IMR-90 (cell line): ENCODE measurements around the gene TNFRSF11A. TPM values are rescaled to one million over a fixed set of nuclear protein-coding genes. Genes with fewer than 3 reads are reported as not detected.

Experiments
- ATAC-seq: fragments of 200-7000 bp; cut with Tn5 transposase; 2 replicates; pipeline ENCODE4 v1.9.1; 2020; ENCODE audit warnings: low read depth, mild to moderate bottlenecking, moderate library complexity
- BruUV-seq: library from RNA; stranded (reverse); fragments of 400-500 nt; replicated peaks from 2 replicates; lab custom pipeline; 2021; lab: Mats Ljungman, UMichigan
- CTCF ChIA-PET: fragments of 300-600 bp; formaldehyde crosslinking; extraction: SDS; loops from one replicate; lab custom pipeline; 2021; ENCODE audit warnings: antibody characterized with exemption; lab: Yijun Ruan, JAX
- POLR2A ChIA-PET: fragments of 300-600 bp; sonication (Branson Sonifier 250); formaldehyde crosslinking; loops from one replicate; lab custom pipeline; 2022; ENCODE audit warnings: antibody characterized with exemption; ENCODE audit not compliant: unreplicated experiment; lab: Charles Lee
- DNase-seq: peaks from one replicate; pipeline ENCODE4 v3.0.0; 2013
- H2AFZ ChIP-seq: replicated peaks from 2 replicates; pipeline ENCODE3; 2013; ENCODE audit warnings: low read length, mild to moderate bottlenecking; ENCODE audit not compliant: poor library complexity
- H2AK5ac ChIP-seq: 2 replicates; pipeline ENCODE4 v1.6.1; 2013; ENCODE audit warnings: low read depth, low read length, inconsistent platforms
- H2AK9ac ChIP-seq: replicated peaks from 2 replicates; pipeline ENCODE3; 2013; ENCODE audit warnings: mild to moderate bottlenecking, low read depth, low read length, moderate library complexity; ENCODE audit not compliant: poor library complexity
- H2BK120ac ChIP-seq: 2 replicates; pipeline ENCODE4 v1.6.1; 2013; ENCODE audit warnings: low read depth, low read length, inconsistent platforms
- H2BK15ac ChIP-seq: 3 replicates; pipeline ENCODE4 v1.6.1; 2013; ENCODE audit warnings: low read depth, low read length, inconsistent platforms
- H2BK20ac ChIP-seq: 2 replicates; pipeline ENCODE4 v1.6.1; 2013; ENCODE audit warnings: low read depth, mild to moderate bottlenecking, inconsistent platforms, low read length, moderate library complexity
- H2BK5ac ChIP-seq: 2 replicates; pipeline ENCODE4 v1.6.1; 2013; ENCODE audit warnings: mild to moderate bottlenecking, low read depth, low read length, inconsistent platforms; ENCODE audit not compliant: poor library complexity, severe bottlenecking
- H3K14ac ChIP-seq: replicated peaks from 2 replicates; pipeline ENCODE4 v1.6.1; 2013; ENCODE audit warnings: low read depth, low read length, inconsistent platforms
- H3K18ac ChIP-seq: 2 replicates; pipeline ENCODE4 v1.6.1; 2013; ENCODE audit warnings: low read depth, low read length, control low read depth
- H3K23ac ChIP-seq: 2 replicates; pipeline ENCODE4 v1.6.1; 2013; ENCODE audit warnings: low read depth, low read length, inconsistent platforms
- H3K27ac ChIP-seq: 2 replicates; pipeline ENCODE4 v1.5.1; 2013; ENCODE audit warnings: mild to moderate bottlenecking, control low read depth, low read length; ENCODE audit not compliant: insufficient read depth
- H3K27me3 ChIP-seq: 2 replicates; pipeline ENCODE4 v1.6.1; 2013; ENCODE audit warnings: low read length; ENCODE audit not compliant: control insufficient read depth, insufficient read depth
- H3K36me3 ChIP-seq: 2 replicates; pipeline ENCODE4 v1.6.1; 2013; ENCODE audit warnings: low read length, mixed read lengths; ENCODE audit not compliant: control insufficient read depth, insufficient read depth
- H3K4ac ChIP-seq: 2 replicates; pipeline ENCODE4 v1.6.1; 2013; ENCODE audit warnings: low read depth, low read length, inconsistent platforms
- H3K4me1 ChIP-seq: 2 replicates; pipeline ENCODE4 v1.6.1; 2013; ENCODE audit warnings: low read length, mixed read lengths; ENCODE audit not compliant: control insufficient read depth, insufficient read depth
- H3K4me2 ChIP-seq: 2 replicates; pipeline ENCODE4 v1.6.1; 2013; ENCODE audit warnings: low read depth, mild to moderate bottlenecking, control low read depth, low read length, moderate library complexity
- H3K4me3 ChIP-seq: 2 replicates; pipeline ENCODE4 v1.5.1; 2013; ENCODE audit warnings: low read depth, mild to moderate bottlenecking, control low read depth, low read length, moderate library complexity; ENCODE audit not compliant: insufficient read depth
- H3K56ac ChIP-seq: 2 replicates; pipeline ENCODE4 v1.6.1; 2013; ENCODE audit warnings: low read length, inconsistent platforms; ENCODE audit not compliant: insufficient read depth; ENCODE audit errors: extremely low read depth
- H3K79me1 ChIP-seq, 2 experiments: 2 replicates each; pipeline ENCODE4 v1.6.1; 2013; ENCODE audit warnings: low read length in 2 of 2, inconsistent platforms in 1 of 2, low read depth in 1 of 2
- H3K9ac ChIP-seq: 2 replicates; pipeline ENCODE4 v1.6.1; 2013; ENCODE audit warnings: low read depth, low read length, control low read depth
- H3K9me1 ChIP-seq: 2 replicates; pipeline ENCODE4 v1.6.1; 2013; ENCODE audit warnings: low read length, inconsistent platforms; ENCODE audit not compliant: insufficient read depth
- H3K9me3 ChIP-seq: 2 replicates; pipeline ENCODE4 v1.6.1; 2013; ENCODE audit warnings: low read length; ENCODE audit not compliant: control insufficient read depth, insufficient read depth
- H4K20me1 ChIP-seq: 2 replicates; pipeline ENCODE4 v1.6.1; 2013; ENCODE audit warnings: low read length, inconsistent platforms; ENCODE audit not compliant: insufficient read depth
- H4K5ac ChIP-seq: 2 replicates; pipeline ENCODE4 v1.6.1; 2013; ENCODE audit warnings: mild to moderate bottlenecking, low read depth, low read length, control low read depth
- H4K8ac ChIP-seq, 2 experiments: 2 replicates each; pipeline ENCODE4 v1.6.1; 2013; ENCODE audit warnings: low read depth in 2 of 2, low read length in 2 of 2, control low read depth in 1 of 2, inconsistent platforms in 1 of 2
- H4K91ac ChIP-seq: 2 replicates; pipeline ENCODE4 v1.6.1; 2013; ENCODE audit warnings: low read depth, low read length, inconsistent platforms; ENCODE audit not compliant: insufficient read depth
- CTCF ChIP-seq: conservative IDR thresholded peaks from 2 replicates; pipeline ENCODE4 v1.5.1; 2012; ENCODE audit warnings: mild to moderate bottlenecking, low read depth, low read length, improper control_type of control experiment
- FOS ChIP-seq: fragments of 150-350 bp; IDR thresholded peaks from 2 replicates; pipeline ENCODE4 v1.6.1; 2016; ENCODE audit warnings: low read depth, low read length
- NFE2L2 ChIP-seq: fragments of 150-350 bp; IDR thresholded peaks from 2 replicates; pipeline ENCODE4 v1.6.1; 2016; ENCODE audit warnings: low read depth, mild to moderate bottlenecking, low read length
- RAD21 ChIP-seq: IDR thresholded peaks from 2 replicates; pipeline ENCODE4 v1.6.1; 2012; ENCODE audit warnings: low read length, improper control_type of control experiment
- RCOR1 ChIP-seq: IDR thresholded peaks from 2 replicates; pipeline ENCODE4 v1.6.1; 2012; ENCODE audit warnings: mild to moderate bottlenecking, low read length, improper control_type of control experiment; ENCODE audit not compliant: insufficient replicate concordance
- RFX5 ChIP-seq: IDR thresholded peaks from 2 replicates; pipeline ENCODE4 v1.8.0; 2012; ENCODE audit warnings: low read depth, mild to moderate bottlenecking, low read length, moderate library complexity
- SMC3 ChIP-seq: fragments of 150-350 bp; IDR thresholded peaks from 2 replicates; pipeline ENCODE4 v1.6.1; 2016; ENCODE audit warnings: low read depth, mild to moderate bottlenecking, antibody characterized with exemption, low read length, moderate library complexity
- WGBS, 2 experiments: methylation state at CpG; one replicate each; pipeline versions ENCODE4 v1.1.5 to v1.1.7; 2013; ENCODE audit warnings: missing lambda C conversion rate in 2 of 2; ENCODE audit not compliant: insufficient read length in 1 of 2; ENCODE audit errors: extremely low coverage in 2 of 2; 5-methylcytosine and 5-hydroxymethylcytosine counted together
- dilution Hi-C: fragments of 300-500 bp; cut with HindIII; formaldehyde crosslinking; loops from one replicate; pipeline ENCODE4 v1.14.3; 2018; ENCODE audit warnings: low sequenced_read_pairs; ENCODE audit not compliant: unreplicated experiment
- in situ Hi-C: fragments of 300-500 bp; cut with MboI; formaldehyde crosslinking; loops from 3 replicates; pipeline ENCODE4 v1.14.3; 2019; ENCODE audit warnings: low sequenced_read_pairs, inconsistent platforms, mixed read lengths
- intact Hi-C: fragments of 100-400 bp; cut with micrococcal nuclease; formaldehyde crosslinking; loops from 2 replicates; pipeline ENCODE4 v1.10.0; 2022
- polyA plus RNA-seq, 3 experiments: library from polyadenylated mRNA; depleted of rRNA; stranded (reverse); fragments of >200 nt; gene quantifications; 2 replicates each; pipeline ENCODE4 v1.2.3, GENCODE V29; 2012; ENCODE audit warnings: low replicate concordance in 1 of 3
- total RNA-seq: library from RNA; depleted of rRNA; stranded (reverse); fragments of >200 nt; gene quantifications from 2 replicates; pipeline ENCODE4 v1.2.3, GENCODE V29; 2012

Gene TNFRSF11A
- total and polyA plus RNA-seq, 2 of the 4 experiments (the other 2 are of a cell fraction): under 0.01 TPM; not detected in 1

GRCh38 chr18:62384610-62385097 lies 59.5 kb downstream of the TNFRSF11A start:
- dilution Hi-C loops (no loop called here), in situ Hi-C loops (no loop called here), intact Hi-C loops (no loop called here)
- no peaks in the 10 kb centered on the region for H3K4me1 ChIP-seq
- no peak overlapping the region for H2AK5ac ChIP-seq
- H3K27me3 ChIP-seq: peaks cover 4% of the 10 kb centered on the region
- no peak overlapping the region for H4K8ac ChIP-seq
- H3K9me3 ChIP-seq: no peaks in the 10 kb centered on the region
- WGBS, 2 experiments: 36% methylated on average over 9 of the region's 46 CpGs; no CpG with 5 or more reads in 1 of the 2 experiments
- no peak for TF ChIP-seq RCOR1
- TF ChIP-seq NFE2L2: no peak
- no peak for TF ChIP-seq FOS
- TF ChIP-seq RFX5: no peak
- TF ChIP-seq CTCF: no peak
- no peak for TF ChIP-seq SMC3
- TF ChIP-seq RAD21: no peak
- H2BK20ac ChIP-seq: no peak overlapping the region
- H4K91ac ChIP-seq: no peak overlapping the region
- H3K18ac ChIP-seq: no peak overlapping the region
- CTCF ChIA-PET: no interaction called here
- H3K4me2 ChIP-seq: peak overlapping the region; percentile 49
- no peak overlapping the region for H3K23ac ChIP-seq
- no peak overlapping the region for H2BK5ac ChIP-seq
- no peak overlapping the region for H2BK120ac ChIP-seq
- no peak overlapping the region for H2AK9ac ChIP-seq
- no peaks in the 10 kb centered on the region for H4K20me1 ChIP-seq
- no peak overlapping the region for H3K9ac ChIP-seq
- no peaks in the 10 kb centered on the region for H3K79me1 ChIP-seq
- ATAC-seq: no peak
- H3K4ac ChIP-seq: no peak overlapping the region
- BruUV-seq: no TSS peak
- no peaks in the 10 kb centered on the region for H3K36me3 ChIP-seq
- peak overlapping the region; percentile 86 for H2AFZ ChIP-seq
- H4K5ac ChIP-seq: no peak overlapping the region
- POLR2A ChIA-PET: no interaction called here
- peak overlapping the region; percentile 20; the same call in 1 of the 2 replicates for H3K4me3 ChIP-seq
- DNase-seq: no peak
- no peaks in the 10 kb centered on the region for H3K9me1 ChIP-seq
- H3K56ac ChIP-seq: no peak overlapping the region
- H3K27ac ChIP-seq: no peak overlapping the region
- H2BK15ac ChIP-seq: no peak overlapping the region
- no peak overlapping the region for H3K14ac ChIP-seq
